NCI-H2081 treated with DMSO at 0.1 percent for 48 hours (cell line): ENCODE measurements around the gene DYRK3.

Experiments
- DNase-seq: peaks from one replicate; lab custom pipeline; 2025; lab: John Stamatoyannopoulos, UW

Gene DYRK3

DNA sequence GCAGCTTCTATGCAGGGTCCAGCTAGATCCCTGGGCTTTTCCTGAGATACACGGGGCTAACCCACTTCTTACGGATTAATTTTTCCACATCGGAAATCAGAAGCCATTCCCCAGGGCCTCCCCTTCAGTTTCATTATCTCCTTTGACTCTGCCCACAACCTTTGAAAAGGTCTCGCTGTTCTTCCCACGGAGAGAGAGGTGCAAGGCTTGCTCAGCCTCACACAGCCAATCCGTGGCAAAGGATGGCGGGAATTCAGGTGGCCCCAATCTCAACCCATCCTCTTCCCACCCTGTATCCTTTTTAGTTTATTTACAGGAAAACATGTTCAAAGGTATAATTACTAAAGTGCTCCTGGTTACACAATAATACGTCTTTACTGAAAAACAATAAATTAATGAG lies 48.7 kb downstream of the DYRK3 start:
- DNase-seq: no peak

DNA sequence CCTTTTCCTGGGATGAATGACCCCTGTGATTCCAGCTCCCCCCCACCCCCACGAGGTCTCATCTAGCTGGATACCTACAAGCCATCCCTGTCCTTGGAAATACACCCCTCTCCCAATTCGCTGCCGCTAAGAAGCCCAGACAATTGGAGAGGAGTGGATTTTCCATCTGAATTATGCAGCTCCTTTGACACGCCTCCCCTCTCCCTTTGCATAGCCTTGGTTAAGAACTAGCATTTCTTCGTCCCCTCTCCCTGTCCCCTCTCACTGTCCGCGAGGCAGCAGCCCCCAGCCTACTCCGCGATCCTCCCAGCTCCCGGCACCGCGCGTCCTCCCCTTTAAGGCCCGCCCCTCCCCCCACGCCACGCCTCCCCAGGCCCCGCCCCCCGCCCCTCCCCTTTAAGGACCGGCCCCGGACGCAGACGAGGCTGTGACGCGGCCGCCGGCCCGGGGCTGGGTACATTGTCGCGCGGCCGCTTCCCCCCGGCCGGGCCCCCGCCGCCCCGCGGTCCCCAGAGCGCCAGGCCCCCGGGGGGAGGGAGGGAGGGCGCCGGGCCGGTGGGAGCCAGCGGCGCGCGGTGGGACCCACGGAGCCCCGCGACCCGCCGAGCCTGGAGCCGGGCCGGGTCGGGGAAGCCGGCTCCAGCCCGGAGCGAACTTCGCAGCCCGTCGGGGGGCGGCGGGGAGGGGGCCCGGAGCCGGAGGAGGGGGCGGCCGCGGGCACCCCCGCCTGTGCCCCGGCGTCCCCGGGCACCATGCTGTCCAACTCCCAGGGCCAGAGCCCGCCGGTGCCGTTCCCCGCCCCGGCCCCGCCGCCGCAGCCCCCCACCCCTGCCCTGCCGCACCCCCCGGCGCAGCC lies 49.4 kb downstream of the DYRK3 start, which contains the start of gene MAPKAPK2:
MAPKAPK2 (plus strand) TSS at position 428 of the 856 bp plus-strand sequence; CDS start at position 753, 325 bp downstream.
- DNase-seq: no peak

DNA sequence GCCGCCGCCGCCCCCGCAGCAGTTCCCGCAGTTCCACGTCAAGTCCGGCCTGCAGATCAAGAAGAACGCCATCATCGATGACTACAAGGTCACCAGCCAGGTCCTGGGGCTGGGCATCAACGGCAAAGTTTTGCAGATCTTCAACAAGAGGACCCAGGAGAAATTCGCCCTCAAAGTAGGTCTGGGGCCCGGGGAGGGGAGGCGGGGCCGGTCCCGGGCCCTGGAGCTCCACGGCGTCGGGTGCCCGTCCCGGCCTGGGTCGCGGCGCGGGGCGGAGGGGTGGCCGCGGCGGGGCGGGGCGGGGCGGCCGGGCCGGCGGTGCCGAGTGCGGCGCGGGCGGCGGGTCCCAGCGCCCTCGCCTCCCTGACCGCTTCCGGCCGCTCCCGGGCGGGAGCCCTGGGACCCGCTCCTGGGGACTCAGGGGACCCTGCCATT lies 50.0 kb downstream of the DYRK3 start:
- DNase-seq: no peak

DNA sequence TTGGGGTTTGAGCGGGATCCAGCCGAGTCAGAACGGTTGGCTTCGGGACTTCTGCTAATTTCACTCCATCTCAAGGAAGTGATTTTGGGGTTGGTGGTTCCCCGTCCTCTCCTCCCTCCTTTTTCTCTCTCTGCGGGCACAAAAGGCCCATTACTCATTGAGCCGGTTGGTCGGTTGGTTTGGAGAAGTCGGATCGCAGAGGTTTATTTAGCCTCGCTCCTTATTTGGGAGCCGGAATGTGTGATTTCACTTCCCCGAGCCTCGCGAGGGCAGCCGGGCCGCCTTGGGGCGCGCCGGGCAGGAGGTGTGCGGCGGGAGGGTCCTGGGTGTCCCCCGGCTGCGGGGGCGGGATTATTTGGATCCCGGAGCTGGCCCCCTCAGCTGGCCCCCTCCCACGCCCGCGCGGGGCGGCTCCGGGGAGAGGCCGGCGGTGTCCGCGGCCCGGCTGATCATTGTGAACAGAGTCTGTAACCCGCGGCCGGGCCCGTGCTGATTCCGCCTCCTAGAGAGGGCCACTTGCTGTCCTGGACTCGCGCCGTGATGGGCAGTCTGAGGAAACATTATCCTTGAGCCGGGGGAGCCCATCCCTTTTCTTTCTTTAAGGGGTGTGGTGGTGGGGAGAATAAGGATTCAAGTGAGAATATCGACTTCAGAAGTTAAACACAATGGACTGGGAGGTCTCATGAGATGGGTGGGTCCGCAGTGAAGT lies 50.6 kb downstream of the DYRK3 start:
- DNase-seq: no peak

DNA sequence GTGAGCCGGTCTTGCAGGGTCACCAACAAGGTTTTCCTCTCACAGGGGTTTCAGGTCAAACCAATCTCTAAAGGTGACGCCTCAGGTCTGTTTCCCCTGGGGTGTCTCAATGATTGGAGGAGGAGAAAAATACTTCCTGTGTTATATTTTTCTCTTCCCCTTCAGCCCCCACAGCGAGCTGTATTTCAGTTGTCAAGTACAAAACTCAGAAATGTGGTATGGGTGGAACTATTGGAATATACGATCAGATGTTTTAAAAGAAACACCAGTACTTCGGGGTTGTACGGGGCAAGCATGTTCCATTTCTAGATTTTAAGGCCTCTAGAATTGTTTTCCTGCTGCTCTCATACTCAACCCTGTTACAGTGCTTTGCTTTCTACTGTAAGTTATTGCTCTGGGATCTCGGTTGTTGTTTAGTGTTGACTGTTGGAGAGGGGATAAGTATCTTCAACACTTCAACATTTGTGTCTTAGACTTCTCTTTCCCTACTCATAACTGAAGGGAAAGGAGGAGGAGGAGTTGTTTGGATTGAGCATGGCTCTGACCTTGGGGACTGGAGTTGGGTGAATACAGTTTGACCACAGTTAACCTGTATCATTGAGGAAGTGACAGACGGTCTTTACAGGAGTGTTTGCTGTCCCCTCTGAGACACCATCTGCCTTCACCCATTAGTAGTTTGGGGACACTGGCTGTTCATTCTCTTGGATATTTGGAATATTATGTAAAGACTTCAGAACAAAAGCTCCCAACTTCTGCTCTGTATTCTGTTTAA lies 51.3 kb downstream of the DYRK3 start:
- DNase-seq: no peak

DNA sequence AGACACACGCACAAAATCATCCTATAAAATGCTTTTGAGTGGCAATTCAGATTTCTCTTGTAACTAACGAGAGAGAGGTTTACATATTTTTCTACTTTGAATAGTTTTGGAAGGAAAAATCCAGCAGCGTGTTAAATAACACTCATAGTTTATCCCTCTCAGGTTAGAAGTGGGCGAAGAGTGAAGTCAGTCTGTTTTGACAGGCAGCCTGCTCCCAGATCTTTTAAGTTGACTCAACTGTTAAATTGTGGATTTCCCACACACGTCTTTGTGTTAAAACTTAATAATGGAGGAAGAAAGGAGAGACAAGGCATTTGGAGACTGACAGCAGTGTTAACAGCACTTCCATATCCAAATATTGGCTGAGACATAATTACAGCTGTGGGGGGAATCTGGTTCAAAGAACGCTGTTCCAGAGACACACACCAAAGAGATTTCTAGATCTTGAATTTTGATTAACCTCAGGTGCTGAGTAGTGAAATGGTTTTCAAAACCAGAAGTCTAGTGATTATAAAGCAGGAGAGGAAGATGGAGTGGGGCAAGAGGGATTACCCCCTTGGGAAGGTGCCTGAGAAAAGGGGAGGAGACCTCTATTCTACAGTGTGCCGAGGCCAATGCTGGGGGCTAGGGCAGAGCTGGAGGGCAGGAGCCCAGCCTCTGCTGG lies 52.0 kb downstream of the DYRK3 start:
- no peak for DNase-seq

DNA sequence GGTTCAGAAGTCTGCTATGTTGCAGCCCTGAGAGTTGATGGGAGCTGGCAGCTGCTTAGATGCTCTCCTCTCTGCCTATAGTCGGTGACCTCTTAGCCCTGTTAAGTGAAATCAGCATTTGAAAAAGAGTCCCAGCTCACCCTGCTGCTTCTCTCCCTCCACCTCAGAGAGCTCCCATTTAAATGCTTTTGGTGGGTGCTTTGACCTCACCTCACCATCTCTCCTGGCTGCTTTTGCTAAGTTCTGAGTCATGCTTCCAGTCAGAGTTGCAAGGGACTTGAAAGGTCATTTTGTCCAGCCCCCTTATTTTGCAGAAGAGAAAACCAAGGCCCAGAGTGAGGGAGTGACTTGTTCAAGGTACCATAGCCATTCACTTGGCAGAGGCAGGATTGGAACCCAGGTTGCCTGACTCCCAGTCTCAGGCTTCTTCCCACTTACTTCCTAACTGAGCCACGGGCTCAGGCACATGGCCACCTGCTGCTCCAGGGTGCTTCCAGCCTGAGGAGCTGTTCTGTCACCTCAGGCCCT lies 52.6 kb downstream of the DYRK3 start:
- no peak for DNase-seq

DNA sequence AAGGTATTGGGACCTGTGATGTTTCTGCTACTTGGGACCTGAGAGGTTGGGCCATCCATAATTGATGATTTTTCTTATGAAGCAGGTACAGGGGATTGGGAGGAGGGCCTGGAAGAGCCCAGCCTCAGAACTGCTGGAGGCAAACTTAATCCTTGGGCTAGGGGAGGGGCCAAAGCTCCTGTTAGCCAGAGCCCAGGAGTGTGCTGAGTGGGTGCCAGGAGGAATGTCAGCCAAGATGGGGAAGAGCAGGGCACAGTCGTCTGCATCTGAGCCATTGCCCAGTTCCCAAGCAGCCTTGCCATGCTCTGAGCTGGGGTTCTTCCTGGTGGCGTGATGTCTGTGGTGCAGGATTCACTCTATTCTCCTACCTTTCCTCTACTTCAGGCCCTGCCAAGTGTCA lies 55.2 kb downstream of the DYRK3 start:
- DNase-seq: no peak

DNA sequence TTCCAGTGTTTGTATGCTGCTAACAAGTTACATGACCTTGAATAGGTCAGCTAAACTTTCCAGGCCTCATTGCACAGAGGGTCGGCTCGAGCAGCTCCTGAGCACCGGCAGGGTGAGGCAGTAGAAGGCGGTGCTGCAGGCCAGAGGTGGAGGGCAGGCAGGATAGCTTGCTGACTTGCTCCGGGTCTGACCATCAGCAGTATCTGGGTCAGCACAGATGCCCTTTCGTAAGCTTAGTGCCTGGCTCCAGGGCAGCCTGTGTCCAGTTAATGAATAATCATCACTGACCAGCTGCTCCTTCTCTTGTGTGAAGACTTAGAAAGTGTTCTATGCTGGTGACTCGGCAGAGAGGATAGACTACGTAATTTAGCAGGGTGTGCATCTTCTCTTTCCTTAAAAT lies 56.3 kb downstream of the DYRK3 start:
- no peak for DNase-seq

DNA sequence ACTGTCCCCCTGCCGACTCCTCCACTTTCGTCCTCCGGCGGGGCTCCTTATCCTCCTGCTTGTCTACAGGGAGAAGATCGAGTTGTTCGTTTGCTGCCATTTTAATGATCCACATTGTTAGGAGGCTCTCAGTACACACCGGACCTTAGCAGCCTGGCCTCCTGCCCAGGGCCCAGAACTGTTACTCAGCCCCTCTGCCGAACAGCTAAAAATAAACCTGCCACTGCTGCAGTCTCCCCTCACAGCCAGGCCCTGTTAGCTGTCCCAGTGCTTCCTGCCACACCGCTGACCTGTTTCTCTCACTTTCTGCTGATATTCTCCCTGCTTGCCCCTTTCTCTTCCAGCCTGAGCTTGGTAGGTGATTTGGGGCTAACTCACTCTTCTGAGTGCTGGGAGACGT lies 57.7 kb downstream of the DYRK3 start:
- DNase-seq: no peak

DNA sequence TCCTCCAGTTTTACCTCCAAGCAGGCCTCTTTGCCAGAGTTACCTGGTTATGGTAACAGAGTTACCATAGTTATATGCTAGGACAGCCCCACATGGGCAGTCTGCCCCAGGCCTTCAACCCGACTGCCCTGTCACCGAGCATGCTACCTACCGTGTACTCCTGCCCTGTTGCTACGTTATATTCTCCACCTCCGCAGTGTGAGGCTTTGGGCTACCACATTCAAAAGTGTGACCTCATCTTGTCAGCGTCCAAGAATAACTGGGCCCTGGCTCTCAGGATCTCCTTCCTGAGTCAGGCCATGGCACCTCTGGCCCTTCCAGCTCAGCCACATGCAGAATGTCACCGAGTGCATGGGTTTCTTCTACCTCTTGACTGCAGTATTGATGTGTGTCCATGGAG lies 58.3 kb downstream of the DYRK3 start:
- DNase-seq: no peak

DNA sequence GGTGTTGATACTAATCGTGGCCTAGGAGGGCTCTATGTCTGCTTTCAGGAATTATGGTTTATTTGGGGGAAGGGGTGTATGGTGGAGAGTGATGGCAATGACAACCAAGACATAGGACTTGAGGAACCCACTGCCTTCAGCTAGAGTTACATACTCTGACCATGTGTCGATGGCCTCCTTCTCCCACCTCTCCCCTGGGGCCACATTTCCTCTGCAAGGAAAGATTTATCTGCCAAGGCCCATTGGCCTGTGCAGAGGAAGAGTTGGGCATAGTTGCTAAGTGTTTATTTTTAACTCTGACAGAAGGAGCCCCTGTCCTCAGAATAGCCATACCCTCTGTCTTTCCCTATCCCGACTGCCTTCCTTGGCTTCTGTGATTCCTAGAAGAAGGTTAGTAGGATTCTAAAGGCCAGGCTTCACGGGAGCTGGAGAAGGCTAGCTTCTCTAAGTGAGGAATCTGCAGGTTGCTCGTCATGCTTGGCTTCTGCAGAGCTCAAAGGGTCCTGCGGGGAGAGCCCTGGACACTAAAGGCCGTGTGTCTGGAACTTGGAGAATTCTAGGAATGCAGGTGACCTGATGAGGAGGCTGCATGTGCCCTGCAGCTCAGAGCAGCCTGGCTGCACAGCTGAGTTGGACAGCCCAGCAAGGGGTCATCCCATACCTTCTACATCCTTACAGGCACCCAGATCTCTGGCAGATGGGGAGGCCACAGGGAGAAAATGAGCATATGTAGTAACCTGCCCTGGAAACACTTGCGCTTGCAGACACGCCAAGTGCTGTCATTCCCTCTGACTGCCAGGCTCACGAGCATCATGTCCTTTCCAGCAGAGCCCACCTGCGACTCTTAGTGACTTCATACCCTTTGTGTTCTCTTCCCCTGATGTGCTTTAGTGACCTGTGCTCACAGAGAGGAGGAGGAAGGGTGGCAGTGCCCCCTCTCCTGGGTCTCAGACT lies 59.1 kb downstream of the DYRK3 start:
- no peak for DNase-seq

DNA sequence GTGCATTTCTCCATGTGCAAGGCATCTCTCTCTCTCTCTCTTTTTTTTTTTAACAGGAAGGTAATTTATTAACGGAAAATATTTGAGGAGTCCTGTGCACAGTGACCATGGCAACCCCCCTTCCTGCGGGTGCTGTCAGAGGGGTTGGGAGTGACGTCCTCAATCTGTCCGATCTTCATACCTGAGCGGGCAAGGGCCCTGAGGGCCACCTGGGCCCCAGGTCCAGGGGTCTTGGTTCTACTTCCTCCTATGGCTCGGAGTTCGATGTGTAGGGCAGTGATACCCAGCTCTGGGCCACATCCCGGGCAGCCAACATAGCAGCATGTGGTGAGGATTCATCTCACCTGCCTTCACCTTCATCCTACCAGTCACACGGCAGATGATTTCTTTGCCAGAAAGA lies 60.4 kb downstream of the DYRK3 start:
- no peak for DNase-seq

DNA sequence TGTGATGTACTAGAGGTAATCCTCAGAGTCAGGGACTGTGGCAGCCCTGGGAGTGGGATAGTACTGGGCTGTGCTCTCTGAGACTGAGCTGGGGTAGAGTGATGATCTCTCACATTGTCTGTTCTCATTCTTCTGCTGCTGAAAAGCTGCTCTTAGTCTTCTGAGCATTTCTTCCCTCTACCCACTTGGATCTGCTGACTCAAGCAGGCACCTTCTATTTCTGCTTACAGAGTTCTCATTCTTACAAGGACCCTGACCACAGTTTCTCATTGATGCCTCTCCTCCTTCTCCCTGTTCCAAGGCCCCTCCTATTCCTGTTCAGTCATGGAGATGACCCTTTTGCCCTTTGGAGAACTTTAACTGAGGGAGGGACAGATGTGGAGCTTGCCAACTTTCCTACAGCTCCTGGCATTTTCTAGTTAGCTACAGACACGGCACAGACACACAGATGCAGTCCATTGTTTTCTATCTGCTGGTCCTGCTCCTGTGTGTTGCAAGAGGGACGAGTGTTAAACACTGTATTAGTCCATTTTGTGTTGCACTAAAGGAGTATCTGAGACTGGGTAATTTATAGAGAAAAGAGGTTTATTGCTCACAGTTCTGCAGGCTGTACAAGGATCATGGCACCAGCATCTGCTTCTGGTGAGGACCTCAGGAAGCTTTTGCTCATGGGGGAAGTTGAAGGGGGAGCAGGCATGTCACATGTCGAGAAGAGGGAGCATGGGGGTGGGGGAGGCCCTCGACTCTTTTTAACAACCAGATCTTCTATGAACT lies 61.7 kb downstream of the DYRK3 start:
- no peak for DNase-seq

DNA sequence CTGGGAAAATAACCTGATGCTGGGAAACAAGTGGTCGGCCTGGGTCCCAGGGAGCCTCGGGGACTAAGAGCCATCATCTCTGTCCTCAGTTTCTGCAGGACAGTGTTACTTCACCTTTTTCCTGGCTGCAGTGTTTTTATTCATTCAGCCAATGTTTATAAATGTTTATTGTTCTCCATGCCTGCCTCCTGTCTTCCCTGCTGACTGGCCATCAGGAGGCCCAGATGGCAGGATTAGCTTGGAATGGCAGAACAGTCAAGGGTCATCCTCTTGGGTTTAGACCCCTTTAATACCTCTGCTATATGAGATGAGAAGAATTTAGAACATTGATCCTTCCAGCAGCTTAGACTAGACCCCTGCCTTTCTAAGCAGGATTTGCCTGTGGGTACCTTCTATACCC lies 62.7 kb downstream of the DYRK3 start:
- no peak for DNase-seq
